ENCODE measurements around the gene FILIP1L.

FILIP1L gene

DNA sequence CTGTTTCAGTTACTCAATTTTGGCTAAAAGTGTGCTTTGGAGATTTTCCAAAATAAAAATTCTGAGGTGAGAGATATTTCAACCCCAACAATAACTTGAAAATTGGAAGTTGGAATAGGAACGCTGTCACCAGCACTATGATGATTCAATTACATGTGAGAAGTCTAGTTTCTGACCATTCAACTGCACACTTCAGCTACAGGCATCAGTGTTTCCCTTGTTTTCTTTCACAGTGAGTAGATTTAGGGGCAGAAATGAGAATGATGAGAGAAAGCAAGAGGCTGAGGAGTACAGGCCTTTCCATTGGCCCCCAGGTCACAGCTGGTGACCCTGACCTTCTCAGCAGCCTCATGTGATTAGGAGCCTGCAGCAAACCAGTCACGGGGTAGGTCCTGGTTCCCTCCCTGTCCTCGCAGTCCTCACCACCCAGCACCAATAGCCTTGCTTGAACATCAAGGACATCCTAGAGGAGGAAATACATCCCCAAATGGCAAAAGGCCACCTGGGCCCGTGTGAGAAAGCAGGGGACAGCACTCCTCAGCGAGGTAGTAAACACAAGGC lies 10.0 kb upstream of the FILIP1L start:
- no peak for DNase-seq

DNA sequence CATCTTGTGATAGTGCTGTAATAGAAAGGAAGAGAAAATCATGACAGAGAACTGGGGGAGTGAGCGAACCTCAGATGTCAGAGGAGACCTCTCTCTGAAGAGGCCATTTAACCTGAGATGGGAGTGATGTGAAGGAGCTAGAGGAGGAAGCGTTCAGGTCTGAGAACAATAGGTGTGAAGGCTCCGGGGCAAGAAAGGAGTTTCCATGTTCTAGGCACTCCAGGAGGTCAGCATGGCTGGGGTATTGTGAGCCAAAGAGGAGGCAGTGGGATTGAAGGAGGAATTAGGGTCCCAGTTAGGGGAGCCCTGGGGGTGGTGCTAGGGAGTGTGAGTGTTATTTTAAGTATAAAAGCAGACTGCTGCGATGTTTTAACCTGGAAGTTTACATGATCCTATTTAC lies 8.8 kb upstream of the FILIP1L start:
- DNase-seq = no peak

DNA sequence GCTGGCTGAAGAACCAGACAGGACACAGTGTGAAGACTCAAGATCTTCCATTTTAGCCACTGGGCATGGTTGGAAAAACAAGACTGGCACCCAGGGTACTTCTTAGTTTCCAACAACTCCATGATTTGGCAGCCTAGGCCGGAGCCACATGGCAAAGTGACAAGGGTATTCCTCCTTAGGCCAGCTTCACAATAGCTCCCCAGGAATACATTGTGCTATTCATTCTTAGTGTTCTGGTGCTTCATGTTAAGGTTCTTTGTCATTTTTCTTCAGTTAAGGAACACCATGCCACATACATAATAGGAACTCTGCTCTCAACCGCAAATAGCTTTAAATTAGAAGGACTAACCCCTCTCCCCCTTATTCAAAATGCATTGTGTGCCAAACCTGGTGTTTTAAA lies 8.0 kb upstream of the FILIP1L start:
- DNase-seq = no peak

DNA sequence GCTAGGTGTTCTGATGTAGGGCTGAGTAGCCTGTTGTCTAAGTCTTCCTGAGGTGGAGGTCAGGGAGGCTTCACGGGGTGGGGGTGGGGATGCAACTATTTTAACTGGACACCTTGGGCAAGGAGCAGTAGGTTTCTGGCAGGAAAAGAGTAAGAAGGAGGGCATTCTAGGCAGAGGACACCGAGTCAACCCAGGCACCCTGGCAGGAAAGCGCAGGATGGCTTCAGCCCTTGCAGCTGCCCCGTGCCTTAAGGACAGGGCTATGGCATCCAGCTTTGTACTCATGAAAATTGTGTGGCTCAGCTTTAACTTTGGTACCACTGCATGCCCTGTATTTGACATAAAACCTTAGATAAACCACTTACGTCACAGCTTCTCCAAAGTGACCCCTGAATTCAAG lies 6.4 kb upstream of the FILIP1L start:
- DNase-seq = no peak

DNA sequence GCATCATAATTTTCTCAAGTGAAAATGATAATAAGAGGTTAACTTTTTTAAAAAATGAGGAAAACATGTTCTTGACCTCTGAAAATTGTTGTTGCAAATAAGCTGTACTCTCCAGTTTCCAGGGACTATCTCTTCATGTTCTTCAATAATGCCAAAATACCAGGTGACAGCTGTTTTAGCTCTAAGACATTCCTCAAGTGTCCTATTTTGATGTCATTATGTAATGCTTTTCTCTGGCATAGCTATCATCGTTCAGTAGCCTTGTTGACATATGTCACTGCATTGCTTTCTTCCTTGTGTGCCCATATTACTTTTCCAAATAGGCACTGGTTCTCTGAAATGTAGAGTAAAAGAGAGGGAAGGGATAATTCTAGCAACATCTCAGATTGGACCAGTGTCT lies 5.7 kb upstream of the FILIP1L start:
- no peak for DNase-seq

DNA sequence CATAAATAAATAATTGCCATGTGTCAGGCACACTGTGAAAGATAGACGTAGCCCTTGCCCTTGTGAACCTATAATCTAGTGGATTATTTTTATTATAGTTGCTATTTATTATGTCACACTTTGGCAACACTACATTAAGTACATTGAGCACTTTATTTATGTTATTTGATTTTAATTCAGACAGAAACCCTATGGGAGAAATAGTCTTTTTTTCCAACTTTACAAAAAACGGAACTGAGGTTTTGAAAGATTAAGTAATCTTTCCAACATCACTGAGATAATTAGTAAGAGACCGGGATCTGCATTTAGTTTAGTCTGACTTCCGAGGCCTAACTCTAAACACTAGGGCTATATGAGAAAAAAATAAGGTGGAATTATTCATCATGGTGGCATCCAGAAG lies 2.8 kb upstream of the FILIP1L start:
- DNase-seq = no peak

DNA sequence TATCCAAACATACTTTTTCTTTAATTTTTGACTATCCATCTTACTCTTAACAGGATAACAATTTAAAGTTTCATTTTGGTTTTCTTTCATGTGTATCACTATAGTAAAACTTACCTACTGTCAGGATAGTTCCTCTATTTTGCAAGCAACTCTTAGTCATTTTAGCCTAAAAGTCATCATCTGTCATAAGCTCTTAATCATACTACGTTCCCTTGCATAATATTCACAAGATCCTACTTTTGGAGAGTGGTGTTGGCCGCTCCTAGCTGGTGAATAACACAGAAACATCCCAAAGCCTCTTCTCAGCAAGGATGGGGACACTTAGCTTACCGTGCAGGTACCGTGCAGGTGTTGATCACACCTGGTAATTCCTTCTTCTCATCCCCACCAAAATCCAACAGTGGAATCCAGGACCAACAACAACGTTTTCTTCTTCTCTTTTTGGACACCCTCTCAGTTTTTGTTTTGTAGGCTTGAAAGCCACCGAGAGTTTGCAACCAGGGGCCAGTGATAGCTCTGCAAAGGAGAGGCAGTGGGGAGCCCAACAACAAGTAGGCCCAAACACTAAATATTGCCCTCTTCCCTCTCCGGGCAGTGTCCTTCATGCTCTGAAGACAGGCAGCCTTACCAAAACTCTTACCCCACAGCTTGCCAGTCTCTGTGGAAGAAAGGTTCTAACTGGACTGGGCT lies 433 bp downstream of the FILIP1L start:
- DNase-seq = no peak

DNA sequence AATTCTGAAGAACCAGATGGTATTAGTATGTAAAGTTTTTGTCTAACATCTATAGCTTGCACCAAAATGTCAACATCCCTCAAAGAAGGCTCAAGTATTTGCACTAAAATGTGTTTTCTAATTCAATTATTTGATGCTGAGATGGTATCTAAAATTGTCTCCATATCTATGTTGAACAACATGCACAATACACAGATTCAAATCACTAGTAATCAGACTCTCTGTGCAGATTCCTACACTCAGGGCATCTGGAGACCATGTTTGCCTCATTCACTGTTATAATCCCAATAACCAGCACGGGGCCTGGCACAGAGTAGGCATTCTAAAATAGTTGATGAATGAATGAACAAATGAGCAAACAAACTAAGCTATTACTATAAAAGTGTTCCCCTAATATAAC lies 2.6 kb downstream of the FILIP1L start:
- DNase-seq = no peak

DNA sequence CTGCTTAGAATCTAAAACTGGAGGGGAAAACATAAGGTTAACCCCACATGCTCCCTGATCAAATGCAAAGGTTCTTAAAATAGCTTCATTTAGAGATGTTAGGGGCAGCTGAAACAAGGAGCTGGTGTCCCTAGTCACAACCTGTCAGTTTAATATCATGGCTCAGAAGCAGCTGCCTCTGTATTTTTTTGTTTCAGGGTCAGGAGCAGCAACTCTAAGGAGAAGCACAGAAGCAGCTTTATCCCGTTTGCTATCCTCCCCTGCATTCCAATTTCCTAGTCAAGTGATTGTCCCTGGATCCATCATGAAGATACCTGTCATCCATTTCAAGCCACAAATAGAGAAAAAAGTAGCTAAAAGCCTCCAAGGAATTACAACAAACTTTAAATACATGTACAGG lies 4.1 kb downstream of the FILIP1L start:
- no peak for DNase-seq

DNA sequence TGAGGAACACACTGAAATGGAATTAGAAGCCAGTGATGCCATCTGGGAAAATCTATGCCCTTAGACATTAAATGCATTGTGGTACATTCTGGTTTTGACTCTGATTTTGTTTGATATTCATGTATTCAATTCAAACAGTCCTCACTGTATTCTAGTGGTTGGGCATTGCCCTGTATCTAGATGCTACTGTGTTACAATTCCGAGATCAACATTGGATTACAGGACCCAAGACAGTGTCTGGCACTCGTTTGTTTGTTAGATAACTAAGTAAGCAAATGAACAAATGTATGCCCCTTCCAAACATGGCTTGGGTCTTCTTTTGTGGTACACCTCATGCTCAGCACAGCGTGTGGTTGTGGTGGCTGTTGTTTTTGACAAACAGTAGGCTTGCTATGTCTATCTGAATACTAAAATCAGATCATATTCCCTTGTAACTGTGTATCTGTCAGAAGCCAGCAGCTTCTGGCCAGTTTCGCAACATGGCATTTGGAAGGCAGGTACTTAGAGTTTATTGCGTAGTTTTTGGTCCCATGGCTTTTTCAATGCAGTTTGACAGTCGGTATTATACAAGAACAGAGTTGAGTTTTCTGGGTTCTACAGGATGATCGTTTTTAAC lies 5.7 kb downstream of the FILIP1L start:
- no peak for DNase-seq

DNA sequence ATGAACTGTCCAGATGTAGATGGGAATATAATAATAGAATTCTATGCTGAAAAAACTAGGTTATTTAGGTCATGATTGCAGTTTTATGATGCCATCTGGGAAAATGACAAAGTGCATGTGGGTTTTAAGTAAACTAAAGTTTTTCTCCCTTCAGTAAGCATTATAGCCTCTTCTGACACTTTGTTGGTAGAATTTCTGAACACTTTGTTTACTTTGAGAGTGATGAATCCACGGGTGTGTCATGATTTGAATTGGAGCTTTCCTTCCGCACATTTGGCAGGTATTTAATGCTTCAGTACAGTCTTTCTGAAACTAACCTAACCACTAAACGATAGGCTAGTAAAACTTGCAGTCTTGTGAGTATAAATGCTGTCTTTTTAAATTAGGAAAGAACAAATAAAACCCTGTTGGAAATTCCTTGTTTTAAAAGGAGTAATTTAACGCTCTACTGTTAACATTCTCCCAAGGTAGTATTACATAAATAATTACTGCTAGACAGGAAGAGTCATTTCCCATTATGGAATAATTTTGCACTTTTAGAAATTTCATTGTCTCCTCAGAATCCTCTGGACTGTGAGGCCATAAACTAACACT lies 7.0 kb downstream of the FILIP1L start:
- DNase-seq = peak; percentile 50

DNA sequence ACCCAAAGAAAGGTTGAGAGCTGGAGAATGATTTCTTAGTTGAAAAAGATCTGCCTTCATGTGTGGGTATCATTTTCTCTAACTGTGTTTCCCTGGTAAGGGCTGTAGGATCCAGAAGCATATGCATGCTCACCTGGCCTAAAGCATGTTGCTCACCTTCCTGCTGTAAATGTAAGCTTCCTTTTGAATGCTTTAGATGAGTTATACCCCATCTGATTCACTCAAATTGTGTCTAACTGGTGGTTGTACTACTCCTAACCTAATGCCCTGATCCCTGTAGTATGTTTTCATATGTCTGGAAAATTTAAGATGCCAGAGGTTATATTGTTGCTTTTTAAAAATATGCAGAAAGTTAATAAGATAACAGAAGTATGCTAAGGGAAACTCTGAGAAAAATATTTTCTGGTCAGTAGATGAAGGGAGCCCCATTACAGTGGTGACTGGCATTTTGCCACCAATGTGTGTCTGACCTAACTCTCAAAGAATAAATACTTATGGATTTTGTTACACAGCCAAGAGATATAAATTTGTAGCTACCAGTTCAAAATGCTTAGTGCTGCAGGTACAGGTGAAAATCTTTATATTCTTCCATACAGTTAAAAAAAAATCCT lies 7.7 kb downstream of the FILIP1L start:
- DNase-seq = no peak

DNA sequence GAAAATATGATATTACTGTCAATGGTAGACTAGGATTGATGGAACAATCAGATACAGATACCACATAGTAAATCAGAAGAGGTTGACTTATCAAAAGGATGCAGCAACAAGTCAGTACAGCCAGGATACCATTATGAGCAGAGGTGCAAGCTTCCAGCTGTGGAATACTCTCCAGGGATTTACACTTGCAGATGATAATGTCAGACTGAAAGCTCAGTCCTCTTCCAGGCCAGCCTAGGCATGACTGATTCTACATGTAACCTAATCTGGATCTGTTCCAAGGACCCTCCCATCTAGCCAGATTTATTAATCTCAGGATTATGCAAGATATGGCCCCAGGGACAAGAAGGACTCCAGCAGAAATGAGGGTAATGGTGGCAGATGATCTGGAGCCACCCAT lies 8.2 kb downstream of the FILIP1L start:
- DNase-seq = no peak

DNA sequence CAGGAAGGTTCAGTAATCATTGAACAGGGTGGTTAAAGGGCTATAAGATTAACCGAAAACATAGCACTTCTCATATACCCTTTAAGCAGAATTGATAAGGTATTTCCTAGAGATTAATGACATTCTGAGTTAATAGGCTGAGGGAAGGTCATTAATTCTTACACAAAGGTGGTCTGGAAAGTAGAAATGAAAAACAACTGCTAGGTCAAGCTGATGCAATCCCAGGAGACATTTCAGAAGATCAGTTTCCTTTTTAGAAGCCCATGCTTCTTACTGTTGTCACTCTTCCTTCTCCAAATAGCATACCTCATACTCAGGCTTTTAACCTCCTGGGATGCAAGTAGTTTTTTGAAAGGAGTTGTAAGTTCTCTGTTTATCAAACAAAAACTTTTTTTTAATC lies 8.8 kb downstream of the FILIP1L start:
- DNase-seq = no peak

DNA sequence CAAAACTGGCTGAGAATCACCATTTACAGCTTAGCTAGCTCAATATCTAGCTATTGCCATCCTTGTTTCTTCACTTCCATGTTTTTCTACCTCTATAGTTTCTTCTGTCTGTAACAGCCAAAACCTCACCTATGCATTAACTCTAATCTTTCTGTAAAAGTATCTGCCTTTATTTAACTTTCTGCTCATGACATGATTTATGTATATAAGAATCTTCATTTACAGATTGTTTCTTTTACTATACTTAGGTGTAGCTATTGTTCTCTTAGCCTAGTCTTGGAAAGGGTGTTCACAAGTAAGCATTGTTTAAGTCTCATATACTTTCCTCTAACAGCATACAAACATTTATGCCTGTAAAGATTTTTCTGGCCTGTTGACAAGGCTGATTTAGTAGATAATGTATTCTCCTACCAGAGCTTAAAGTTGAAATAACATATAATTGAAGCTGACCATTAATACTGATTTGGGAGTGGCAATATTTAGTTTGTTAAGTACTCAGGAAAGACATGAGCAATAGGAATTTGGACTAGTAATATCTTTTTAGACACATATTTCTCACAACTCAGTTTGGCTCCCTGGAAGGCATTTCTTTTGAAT lies 9.4 kb downstream of the FILIP1L start:
- no peak for DNase-seq

DNA sequence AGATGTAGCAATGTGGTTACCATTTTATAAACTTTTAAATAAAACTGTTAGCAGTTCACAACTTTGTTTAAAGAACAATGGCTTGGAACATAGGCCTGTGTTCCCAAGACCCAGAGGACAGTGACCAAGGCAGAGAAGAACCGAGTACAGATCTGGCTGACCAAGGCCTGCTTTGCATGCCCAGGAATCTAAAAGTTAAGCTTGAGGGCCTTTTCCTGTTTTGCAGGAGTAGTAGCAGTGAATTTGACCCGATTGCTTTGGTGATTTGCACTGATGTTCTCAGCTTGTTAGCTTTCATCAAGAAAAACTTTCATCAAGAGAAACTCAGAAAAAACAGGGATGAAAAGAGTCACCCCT lies 9.9 kb downstream of the FILIP1L start:
- no peak for DNase-seq

DNA sequence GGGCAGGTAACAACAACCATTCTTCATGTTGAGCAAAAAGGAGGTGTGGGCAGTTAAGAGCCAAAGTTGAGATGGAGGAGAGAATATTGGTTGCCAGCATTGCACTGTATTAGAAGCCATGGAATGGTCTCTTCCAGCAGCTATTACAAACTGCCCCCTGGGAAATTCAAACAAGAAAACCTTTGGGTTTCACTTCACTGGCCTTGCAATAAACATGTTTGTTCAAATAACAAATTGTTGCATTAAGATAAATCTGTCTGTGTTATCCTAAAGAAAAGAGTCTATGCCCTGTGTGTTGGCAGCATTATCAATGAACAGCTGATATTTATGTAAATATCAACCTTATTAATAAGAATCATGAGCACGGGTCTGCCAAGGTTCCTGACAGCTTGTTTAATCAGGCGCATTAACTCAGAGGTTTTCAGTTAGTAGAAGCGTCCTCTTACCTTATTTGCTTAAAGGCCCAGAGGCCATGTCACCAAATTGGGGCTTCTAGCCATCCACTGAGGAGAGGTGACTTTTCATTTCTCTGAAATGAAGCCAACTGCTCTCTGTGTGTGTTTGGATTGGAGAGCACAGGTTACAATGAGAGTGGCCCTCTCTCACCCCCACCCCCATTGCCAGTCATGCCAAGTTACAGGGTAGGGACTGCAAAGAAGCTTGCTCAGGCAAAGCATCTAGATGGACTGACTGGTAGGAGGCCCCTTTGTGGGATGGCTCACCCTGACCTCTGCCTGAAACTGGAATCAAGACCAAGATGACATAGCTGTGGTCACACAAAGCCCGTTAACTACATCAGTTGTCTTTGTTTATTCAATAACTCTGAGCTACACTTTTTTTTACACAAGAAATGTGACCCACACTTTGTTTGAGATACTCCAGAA lies 10.5 kb downstream of the FILIP1L start:
- no peak for DNase-seq

DNA sequence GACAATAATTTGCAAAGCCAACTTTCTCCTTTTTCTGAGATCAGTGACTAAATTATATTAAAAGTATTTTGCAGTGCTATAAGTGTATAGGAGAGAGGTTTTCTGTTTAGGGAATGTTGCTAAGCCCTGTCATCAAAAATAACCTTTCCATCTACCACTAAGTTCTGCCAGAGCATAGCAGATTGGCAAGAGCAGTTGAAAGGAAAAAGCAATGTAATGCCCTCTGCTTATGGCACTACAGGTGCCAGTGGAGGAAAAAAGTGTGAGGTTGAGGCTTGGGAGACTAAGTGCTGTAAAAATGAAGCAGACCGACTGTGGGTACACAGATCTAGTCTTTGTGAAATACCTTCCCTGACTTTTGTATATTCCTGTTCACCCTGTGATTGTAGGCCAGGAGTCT lies 11.5 kb downstream of the FILIP1L start:
- DNase-seq = no peak

DNA sequence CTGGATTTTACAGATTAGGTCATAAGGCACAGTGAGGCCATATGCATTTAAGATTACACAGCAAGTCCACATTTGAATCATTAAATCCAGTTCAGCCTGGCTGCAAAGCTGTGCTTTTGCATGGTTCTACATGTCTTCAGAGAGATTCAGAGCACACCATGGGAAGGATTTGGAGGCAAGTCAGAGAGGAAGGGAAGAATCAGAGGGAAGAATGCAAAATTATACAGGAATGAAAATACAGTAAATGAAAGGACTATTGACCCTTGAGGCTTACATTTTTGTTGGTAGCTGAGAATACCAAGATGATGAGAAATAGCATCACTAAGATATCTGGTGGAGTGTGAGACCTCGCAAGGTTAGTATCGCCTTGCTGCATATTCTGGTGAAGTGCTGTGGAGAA lies 13.9 kb downstream of the FILIP1L start:
- DNase-seq = no peak

DNA sequence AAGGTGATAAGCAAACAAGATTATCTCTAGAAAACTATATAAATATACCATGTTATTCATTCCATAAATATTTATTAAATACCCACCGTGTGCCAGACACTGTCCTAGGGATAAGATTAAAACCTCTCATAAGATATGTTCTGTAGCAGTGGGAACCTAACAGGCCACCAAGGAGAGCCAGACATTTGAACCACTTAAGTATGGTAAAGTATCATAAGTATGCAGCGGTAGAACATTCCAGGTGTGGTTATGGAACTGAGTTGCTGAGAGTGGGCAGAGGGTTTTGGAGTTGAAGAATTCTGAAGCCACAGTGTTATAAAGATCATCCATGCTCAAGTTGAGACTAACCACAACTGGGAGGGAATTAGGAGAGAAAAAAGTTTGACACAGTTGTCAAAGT lies 14.7 kb downstream of the FILIP1L start:
- DNase-seq = no peak

DNA sequence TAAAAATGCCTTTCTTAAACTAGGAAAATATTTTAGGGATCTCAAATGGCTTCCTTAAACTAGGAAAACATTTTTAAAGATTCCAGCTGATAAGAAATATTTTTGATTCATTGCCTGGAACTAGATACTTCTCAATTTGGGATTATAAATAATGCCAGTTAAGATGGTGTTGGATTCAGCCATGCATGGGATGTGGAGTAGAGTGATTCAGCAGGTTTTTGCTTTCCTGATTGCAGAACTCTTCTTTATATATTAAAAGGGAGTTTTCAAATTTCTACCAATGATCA lies 15.6 kb downstream of the FILIP1L start:
- DNase-seq = no peak

DNA sequence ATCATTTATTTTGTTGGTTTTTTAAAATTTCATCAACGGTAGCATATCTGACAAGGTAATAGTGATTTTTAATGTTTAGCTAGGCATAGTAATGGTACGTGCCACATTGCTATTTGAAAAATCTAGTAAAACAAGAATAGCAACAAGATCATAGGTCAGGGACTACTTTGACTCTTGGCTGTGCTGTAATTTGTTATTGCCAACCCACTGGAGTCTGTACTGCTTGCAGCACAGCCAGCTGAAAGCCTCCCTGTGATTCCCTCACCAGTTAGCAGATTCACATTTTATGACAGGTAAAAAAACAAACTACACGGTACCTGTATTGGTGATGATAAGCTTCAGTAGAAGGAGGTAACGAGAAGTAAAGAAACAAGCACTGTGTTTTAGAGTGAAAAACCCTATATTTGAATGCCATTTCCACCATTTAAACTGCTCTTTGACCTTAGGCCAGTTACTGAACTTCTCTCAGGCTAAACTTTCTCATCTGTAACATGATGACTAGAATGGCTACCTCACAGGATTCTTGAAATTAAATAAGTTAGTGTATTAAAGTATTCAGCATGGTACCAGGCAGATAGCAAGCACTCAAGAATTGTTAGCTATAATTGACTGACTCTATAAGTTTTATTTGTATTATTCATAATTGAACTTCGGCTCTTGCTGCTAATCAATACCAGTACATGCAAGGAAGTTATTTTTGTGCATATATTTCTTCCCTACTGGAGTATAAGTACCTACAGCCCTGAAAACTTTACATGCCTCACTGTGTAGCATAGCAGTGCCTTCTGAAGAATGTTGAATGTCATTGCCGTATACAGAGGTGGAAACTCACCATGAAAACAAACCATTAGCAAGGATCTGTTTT lies 16.1 kb downstream of the FILIP1L start:
- DNase-seq = no peak
